Measurements from ENCODE around the gene POLR3E.

Gene POLR3E

DNA sequence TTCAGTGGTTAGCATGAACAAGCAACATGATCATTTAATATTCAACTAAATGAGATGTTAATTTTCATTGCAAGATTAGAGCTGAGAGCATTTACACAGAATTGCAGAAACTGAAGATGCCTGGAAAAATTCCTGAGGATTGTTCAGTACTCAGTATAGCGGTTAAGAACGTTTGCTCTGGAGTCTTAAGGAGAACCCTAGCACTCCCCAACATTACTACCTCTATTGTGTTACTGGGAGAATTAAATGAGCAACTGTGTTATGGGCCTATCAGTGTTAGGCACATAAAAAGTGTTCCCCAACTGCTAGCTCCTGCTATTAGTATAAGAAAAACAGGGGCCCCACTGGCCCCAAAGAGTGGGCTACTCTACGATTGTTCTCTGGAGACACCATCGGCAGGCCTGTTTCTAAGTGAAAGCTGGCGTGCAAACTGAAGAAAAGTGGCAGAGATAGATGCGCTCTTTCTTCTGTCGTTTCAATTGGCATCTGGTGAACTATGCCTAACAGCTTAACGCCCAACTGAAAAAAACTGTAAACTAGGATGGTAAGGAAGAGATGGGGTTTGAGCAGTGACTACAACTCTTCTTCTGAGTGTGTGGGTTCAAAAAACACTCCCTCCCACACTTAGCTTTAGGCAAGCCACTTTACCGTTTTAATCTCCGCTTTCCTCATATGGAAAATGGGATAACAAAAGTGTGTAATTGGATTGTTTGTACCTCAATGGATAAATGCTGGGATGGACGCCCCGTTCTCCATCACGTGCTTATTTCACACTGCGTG, 75.9 kb downstream of the POLR3E start:
- Histone ChIP-seq H3K9me3 (ENCODE audit: control insufficient read depth, low read length) (no peaks in the 10 kb centered on the region), H3K14ac (ENCODE audit: low read length in 2 of 2) (no peak overlapping the region), H3K27ac (ENCODE audit: low read length, poor library complexity, severe bottlenecking) (peak overlapping the region; percentile 2), H3K23ac (ENCODE audit: low read length in 2 of 2) (no peak overlapping the region), H3K4me1 (ENCODE audit: control insufficient read depth, insufficient read depth, low read depth, low read length) (peaks cover 10% of the 10 kb centered on the region), H3K18ac (ENCODE audit: low read depth in 1 of 2, low read length in 2 of 2) (no peak overlapping the region), H2BK15ac (ENCODE audit: low read depth, poor library complexity, severe bottlenecking) (no peak overlapping the region), H2BK120ac (ENCODE audit: low read depth, low read length) (no peak overlapping the region), H3K4me3 (ENCODE audit: insufficient read depth in 1 of 2, low read depth in 1 of 2, low read length in 2 of 2) (peak overlapping the region; percentile 82 to 86), H3K9ac (ENCODE audit: low read length) (peak overlapping the region; percentile 94), H3K79me1 (replicated peaks; ENCODE audit: low read length, poor library complexity, severe bottlenecking) (peaks cover 2% of the 10 kb centered on the region), H4K91ac (ENCODE audit: low read length) (no peak overlapping the region), H3K4me2 (ENCODE audit: low read length, poor library complexity, severe bottlenecking) (peak overlapping the region; percentile 71), H3K27me3 (ENCODE audit: control insufficient read depth in 1 of 2, insufficient read depth in 1 of 2, low read length in 2 of 2) (no peaks in the 10 kb centered on the region), H3K36me3 (ENCODE audit: control insufficient read depth in 1 of 2, insufficient read depth in 2 of 2, low read depth in 1 of 2, low read length in 2 of 2) (peaks cover 0 to 7% of the 10 kb centered on the region in 2 experiments), H2BK5ac (ENCODE audit: low read depth, low read length, poor library complexity, severe bottlenecking) (no peak overlapping the region), H4K8ac (ENCODE audit: low read length) (no peak overlapping the region), H2BK12ac (ENCODE audit: low read length in 2 of 2) (no peak overlapping the region), H2AFZ (ENCODE audit: low read depth, low read length) (no peak overlapping the region), H2AK5ac (ENCODE audit: low read length, severe bottlenecking) (no peak overlapping the region), H3K4ac (ENCODE audit: low read depth in 1 of 2, low read length in 2 of 2) (peak overlapping the region in 1 of 2 experiments; percentile 8)
- 38% methylated on average over 9 of the region's 14 CpGs for WGBS
- peak; percentile 20 for DNase-seq

DNA sequence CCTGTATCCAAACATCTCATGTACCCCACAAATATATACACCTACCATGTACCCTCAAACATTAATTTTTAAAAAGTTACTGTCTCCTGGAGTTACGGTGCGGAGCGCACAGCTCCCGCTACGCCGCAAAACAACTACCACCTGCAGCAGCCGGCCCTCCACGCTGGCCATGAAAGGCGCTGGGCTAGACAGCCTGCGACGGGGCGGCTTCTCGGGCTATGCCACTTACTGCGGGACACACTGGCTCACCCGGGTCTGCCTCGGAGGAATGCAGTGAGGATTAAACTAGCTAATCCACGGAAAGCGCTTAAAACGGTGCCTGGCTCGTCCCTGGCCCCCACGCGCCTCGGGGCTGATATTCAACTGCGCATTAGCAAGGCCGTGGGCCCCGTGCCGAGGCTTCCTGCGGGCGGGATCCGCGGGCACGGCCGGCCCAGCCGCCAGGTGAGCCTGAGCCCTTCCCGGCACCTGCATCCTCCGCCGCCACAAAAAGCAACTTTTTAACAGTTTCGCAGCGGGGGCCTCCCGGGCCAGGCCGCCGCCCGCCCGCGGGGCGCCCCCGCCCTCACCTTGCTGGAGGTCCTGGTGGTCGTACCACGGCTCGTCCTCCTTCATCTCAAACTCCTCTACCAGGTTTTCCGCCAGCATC, 76.6 kb downstream of the POLR3E start:
- no peaks in the 10 kb centered on the region for H3K9me3 ChIP-seq (ENCODE audit: control insufficient read depth, low read length)
- H3K4me1 ChIP-seq (ENCODE audit: control insufficient read depth, insufficient read depth, low read depth, low read length), result peaks cover 9% of the 10 kb centered on the region
- WGBS, result under 1% methylated on average over 49 of the region's 51 CpGs
- peak overlapping the region; percentile 15 for H2BK120ac ChIP-seq (ENCODE audit: low read depth, low read length)
- peak overlapping the region; percentile 71 for H3K4me2 ChIP-seq (ENCODE audit: low read length, poor library complexity, severe bottlenecking)
- H3K9ac ChIP-seq (ENCODE audit: low read length), result peak overlapping the region; percentile 94
- no peak overlapping the region for H2AK5ac ChIP-seq (ENCODE audit: low read length, severe bottlenecking)
- peak overlapping the region; percentile 74 to 96 for H3K4ac ChIP-seq (ENCODE audit: low read depth in 1 of 2, low read length in 2 of 2)
- peak overlapping the region; percentile 86 for H2AFZ ChIP-seq (ENCODE audit: low read depth, low read length)
- peak overlapping the region; percentile 43 for H3K27ac ChIP-seq (ENCODE audit: low read length, poor library complexity, severe bottlenecking)
- H2BK12ac ChIP-seq (ENCODE audit: low read length in 2 of 2), result peak overlapping the region in 1 of 2 experiments; percentile 24
- H4K91ac ChIP-seq (ENCODE audit: low read length), result peak overlapping the region; percentile 78
- peak overlapping the region in 1 of 2 experiments; percentile 68 for H3K14ac ChIP-seq (ENCODE audit: low read length in 2 of 2)
- no peaks in the 10 kb centered on the region for H3K27me3 ChIP-seq (ENCODE audit: control insufficient read depth in 1 of 2, insufficient read depth in 1 of 2, low read length in 2 of 2)
- DNase-seq, result peak; percentile 43
- H4K8ac ChIP-seq (ENCODE audit: low read length), result peak overlapping the region; percentile 12
- H2BK15ac ChIP-seq (ENCODE audit: low read depth, poor library complexity, severe bottlenecking), result peak overlapping the region; percentile 91
- H3K79me1 ChIP-seq (replicated peaks; ENCODE audit: low read length, poor library complexity, severe bottlenecking), result peaks cover 2% of the 10 kb centered on the region
- H3K23ac ChIP-seq (ENCODE audit: low read length in 2 of 2), result peak overlapping the region; percentile 34 to 41
- peak overlapping the region; percentile 89 for H2BK5ac ChIP-seq (ENCODE audit: low read depth, low read length, poor library complexity, severe bottlenecking)
- peak overlapping the region; percentile 82 to 86 for H3K4me3 ChIP-seq (ENCODE audit: insufficient read depth in 1 of 2, low read depth in 1 of 2, low read length in 2 of 2)
- peaks cover 0 to 3% of the 10 kb centered on the region in 2 experiments for H3K36me3 ChIP-seq (ENCODE audit: control insufficient read depth in 1 of 2, insufficient read depth in 2 of 2, low read depth in 1 of 2, low read length in 2 of 2)
- peak overlapping the region; percentile 76 to 96 for H3K18ac ChIP-seq (ENCODE audit: low read depth in 1 of 2, low read length in 2 of 2)

DNA sequence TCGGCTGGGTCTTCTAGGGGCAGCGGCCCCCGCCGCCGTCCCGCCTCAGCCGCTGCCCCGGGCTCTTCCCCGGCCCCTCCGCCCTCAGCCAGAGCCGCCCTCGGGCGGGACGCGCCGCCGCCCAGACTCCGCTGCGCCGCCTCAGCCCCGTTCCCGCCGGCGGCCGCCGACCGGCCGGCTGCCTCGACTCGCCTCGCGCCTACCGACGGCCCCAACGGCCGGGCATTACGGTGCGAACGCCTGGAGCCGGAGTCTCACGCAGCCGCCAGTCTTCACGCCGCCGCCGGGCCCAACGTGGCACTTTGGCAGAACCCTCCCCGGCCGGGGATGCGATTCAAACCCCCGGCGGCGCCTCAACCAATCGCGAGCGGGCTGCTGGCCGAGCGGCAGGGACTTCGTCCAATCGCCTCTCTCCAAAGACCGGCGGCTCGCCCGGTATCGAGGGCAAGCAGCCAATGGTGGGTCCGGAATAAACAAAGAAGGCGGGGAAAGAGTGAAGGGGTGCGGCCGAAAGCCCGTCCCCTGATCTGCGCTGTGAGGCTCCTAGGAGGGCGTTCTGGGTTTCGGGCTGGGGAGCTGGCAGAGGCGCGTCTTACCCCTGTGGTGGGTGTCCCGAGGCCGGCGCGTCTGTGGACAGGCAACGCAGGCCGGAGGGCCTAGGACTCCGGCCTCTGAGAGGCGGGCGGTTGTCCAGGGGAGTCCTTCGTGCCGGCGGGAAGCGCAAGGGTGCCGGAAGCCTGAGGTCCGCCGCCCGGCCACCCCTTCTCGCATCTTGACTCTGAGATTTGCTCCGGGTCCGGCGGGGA, 77.3 kb downstream of the POLR3E start, which contains the start of gene CDR2:
Gene CDR2, minus strand, starts transcription at position 309 of the 806 bp plus-strand sequence. CDS start 310 bp downstream, outside the sequence.
- Histone ChIP-seq H3K4me2 (ENCODE audit: low read length, poor library complexity, severe bottlenecking) (peak within 1 kb of the TSS; percentile 89), H2BK120ac (ENCODE audit: low read depth, low read length) (peak within 1 kb of the TSS; percentile 73), H2AK5ac (ENCODE audit: low read length, severe bottlenecking) (no peak within 1 kb of the TSS), H2AFZ (ENCODE audit: low read depth, low read length) (peak within 1 kb of the TSS; percentile 86), H4K91ac (ENCODE audit: low read length) (peak within 1 kb of the TSS; percentile 78), H3K4me3 (ENCODE audit: insufficient read depth in 1 of 2, low read depth in 1 of 2, low read length in 2 of 2) (peak within 1 kb of the TSS; percentile 82 to 86), H2BK5ac (ENCODE audit: low read depth, low read length, poor library complexity, severe bottlenecking) (peak within 1 kb of the TSS; percentile 89), H2BK15ac (ENCODE audit: low read depth, poor library complexity, severe bottlenecking) (peak within 1 kb of the TSS; percentile 92), H3K4me1 (ENCODE audit: control insufficient read depth, insufficient read depth, low read depth, low read length) (peaks cover 7% of the 10 kb centered on the region), H3K18ac (ENCODE audit: low read depth in 1 of 2, low read length in 2 of 2) (peak within 1 kb of the TSS; percentile 90 to 96), H3K36me3 (ENCODE audit: control insufficient read depth in 1 of 2, insufficient read depth in 2 of 2, low read depth in 1 of 2, low read length in 2 of 2) (peaks cover 0 to 3% of the 10 kb centered on the region in 2 experiments), H3K9me3 (ENCODE audit: control insufficient read depth, low read length) (no peaks in the 10 kb centered on the region), H3K9ac (ENCODE audit: low read length) (peak within 1 kb of the TSS; percentile 94), H3K27me3 (ENCODE audit: control insufficient read depth in 1 of 2, insufficient read depth in 1 of 2, low read length in 2 of 2) (no peaks in the 10 kb centered on the region), H3K14ac (ENCODE audit: low read length in 2 of 2) (peak within 1 kb of the TSS in 1 of 2 experiments; percentile 98), H3K27ac (ENCODE audit: low read length, poor library complexity, severe bottlenecking) (peak within 1 kb of the TSS; percentile 65), H4K8ac (ENCODE audit: low read length) (peak within 1 kb of the TSS; percentile 62), H3K4ac (ENCODE audit: low read depth in 1 of 2, low read length in 2 of 2) (peak within 1 kb of the TSS; percentile 82 to 96), H3K23ac (ENCODE audit: low read length in 2 of 2) (peak within 1 kb of the TSS; percentile 34 to 41), H2BK12ac (ENCODE audit: low read length in 2 of 2) (peak within 1 kb of the TSS in 1 of 2 experiments; percentile 33), H3K79me1 (replicated peaks; ENCODE audit: low read length, poor library complexity, severe bottlenecking) (peaks cover 2% of the 10 kb centered on the region)
- WGBS, result under 1% methylated on average over 93 of the region's 96 CpGs
- peak; percentile 96 for DNase-seq
